Mesothelial cell of epicardium (in vitro differentiated cells): ENCODE results near the gene HMGN2. TPM values are rescaled to one million over a fixed set of nuclear protein-coding genes. Genes with fewer than 3 reads are reported as not detected.

ENCODE experiments used
- DNase-seq, 2 experiments: peaks; one replicate each; pipeline ENCODE4 v3.0.0; 2021; ENCODE audit warnings: low spot score in 2 of 2; ENCODE audit not compliant: unreplicated experiment in 2 of 2
- H3K27ac Mint-ChIP-seq: 2 replicates; pipeline ENCODE4 v1.8.0; 2021; ENCODE audit warnings: mixed read lengths
- H3K27me3 Mint-ChIP-seq: 2 replicates; pipeline ENCODE4 v1.8.0; 2021; ENCODE audit warnings: low read depth, mixed read lengths
- H3K36me3 Mint-ChIP-seq: 2 replicates; pipeline ENCODE4 v1.8.0; 2021; ENCODE audit warnings: mixed read lengths
- H3K4me1 Mint-ChIP-seq: 2 replicates; pipeline ENCODE4 v1.8.0; 2021; ENCODE audit warnings: mixed read lengths
- H3K4me3 Mint-ChIP-seq: 2 replicates; pipeline ENCODE4 v1.8.0; 2021; ENCODE audit warnings: mild to moderate bottlenecking, moderate library complexity, mixed read lengths
- H3K9me3 Mint-ChIP-seq: 2 replicates; pipeline ENCODE4 v1.8.0; 2021; ENCODE audit warnings: mixed read lengths
- CTCF ChIP-seq: fragments of 200-600 bp; sonication (generic); IDR thresholded peaks from one replicate; pipeline ENCODE4 v1.5.0; 2021; ENCODE audit warnings: antibody characterized with exemption; ENCODE audit not compliant: unreplicated experiment
- total RNA-seq: library from RNA; stranded (reverse); gene quantifications from 3 replicates; pipeline ENCODE4 v1.2.1, GENCODE V29; 2021

The HMGN2 gene
- total RNA-seq, 1 donor from 2014 or later = 481 TPM

- H3K9me3 Mint-ChIP-seq = no peaks in the 10 kb centered on the region
- no peak overlapping the region for H3K4me3 Mint-ChIP-seq
- H3K27me3 Mint-ChIP-seq = no peaks in the 10 kb centered on the region
- no peaks in the 10 kb centered on the region for H3K4me1 Mint-ChIP-seq
- no peak for DNase-seq
- H3K36me3 Mint-ChIP-seq = no peaks in the 10 kb centered on the region
- TF ChIP-seq CTCF = no peak
- H3K27ac Mint-ChIP-seq = no peak overlapping the region
Measured at GRCh38 chr1:26490155-26490554, 17.9 kb downstream of the HMGN2 start.

DNA sequence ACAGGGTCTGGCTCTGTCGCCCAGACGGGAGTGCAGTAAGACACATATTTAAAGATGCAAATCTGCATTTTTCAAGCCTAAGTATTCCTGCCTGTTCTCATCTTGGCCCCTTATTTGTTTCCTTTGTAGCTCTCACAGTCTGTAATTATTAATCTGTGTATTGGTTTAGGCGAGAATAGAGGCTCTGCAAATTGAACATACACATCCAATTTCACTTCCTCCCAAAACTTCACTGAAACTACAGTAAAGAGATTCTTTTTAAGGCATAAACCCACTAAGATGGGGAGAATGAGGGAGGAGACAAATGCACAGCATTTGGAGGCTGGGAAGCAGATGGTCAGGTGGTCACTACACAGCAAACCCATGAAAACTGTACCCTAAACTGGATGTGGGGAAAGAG, 21.0 kb downstream of the HMGN2 start:
- H3K4me1 Mint-ChIP-seq = no peaks in the 10 kb centered on the region
- no peak overlapping the region for H3K27ac Mint-ChIP-seq
- H3K36me3 Mint-ChIP-seq = no peaks in the 10 kb centered on the region
- no peak for DNase-seq
- H3K9me3 Mint-ChIP-seq = no peaks in the 10 kb centered on the region
- no peaks in the 10 kb centered on the region for H3K27me3 Mint-ChIP-seq
- TF ChIP-seq CTCF = no peak
- H3K4me3 Mint-ChIP-seq = no peak overlapping the region

DNA sequence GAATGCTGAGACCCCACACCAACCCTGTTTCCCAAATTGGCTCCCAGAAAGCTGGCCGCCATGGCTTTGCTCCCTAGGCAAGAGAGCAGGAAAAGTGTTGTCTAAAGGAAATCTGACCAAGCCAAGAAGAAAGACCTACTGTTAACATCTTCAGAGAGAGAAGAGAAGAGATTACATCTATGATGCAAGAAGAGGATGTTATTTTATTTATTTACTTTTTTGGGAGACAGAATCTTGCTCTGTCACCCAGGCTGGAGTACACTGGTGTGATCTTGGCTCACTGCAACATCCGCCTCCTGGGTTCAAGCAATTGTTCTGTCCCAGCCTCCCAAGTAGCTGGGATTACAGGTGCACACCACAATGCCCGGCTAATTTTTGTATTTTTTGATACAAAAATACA, 21.7 kb downstream of the HMGN2 start:
- Mint-ChIP-seq H3K4me1 (no peaks in the 10 kb centered on the region), H3K27me3 (no peaks in the 10 kb centered on the region), H3K9me3 (no peaks in the 10 kb centered on the region), H3K4me3 (no peak overlapping the region), H3K36me3 (no peaks in the 10 kb centered on the region), H3K27ac (no peak overlapping the region)
- no peak for DNase-seq
- no peak for TF ChIP-seq CTCF

GRCh38 chr1:26496861-26497260, 24.6 kb downstream of the HMGN2 start:
- Mint-ChIP-seq H3K9me3 (no peaks in the 10 kb centered on the region), H3K36me3 (no peaks in the 10 kb centered on the region), H3K4me3 (no peak overlapping the region), H3K27ac (no peak overlapping the region), H3K27me3 (no peaks in the 10 kb centered on the region), H3K4me1 (peaks cover 2% of the 10 kb centered on the region)
- DNase-seq = no peak
- TF ChIP-seq CTCF = no peak

DNA sequence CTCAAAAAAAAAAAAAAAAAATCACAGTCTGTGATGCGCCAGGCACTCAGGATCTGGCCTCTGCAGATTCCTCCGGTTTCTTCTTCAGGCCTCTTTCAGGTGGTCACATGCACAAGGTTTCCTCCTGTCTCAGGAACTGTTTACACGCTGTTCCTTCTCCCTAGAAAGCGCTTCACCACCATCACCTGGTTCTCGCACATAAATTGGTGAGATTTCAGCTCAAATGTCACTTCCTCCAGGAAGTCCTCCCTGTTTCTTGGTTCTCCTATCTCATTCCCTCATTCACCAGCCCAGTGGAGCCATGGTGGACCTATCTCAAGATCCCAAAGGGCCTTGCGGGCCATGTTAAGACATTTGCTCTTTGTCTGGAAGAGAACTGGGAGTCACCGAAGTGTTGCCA, 26.7 kb downstream of the HMGN2 start:
- no peaks in the 10 kb centered on the region for H3K36me3 Mint-ChIP-seq
- H3K4me3 Mint-ChIP-seq = peak overlapping the region; percentile 31
- H3K27me3 Mint-ChIP-seq = no peaks in the 10 kb centered on the region
- no peaks in the 10 kb centered on the region for H3K9me3 Mint-ChIP-seq
- no peak for DNase-seq
- no peak for TF ChIP-seq CTCF
- peaks cover 2% of the 10 kb centered on the region for H3K4me1 Mint-ChIP-seq
- H3K27ac Mint-ChIP-seq = no peak overlapping the region
